ENCODE data around the gene CLDN16.

CLDN16 gene

GRCh38 chr3:190352861-190353457 is 35.0 kb upstream of the CLDN16 start:
- TF ChIP-seq ZFX (IDR thresholded peaks at IDR 0.05) (no peak), CTCF (conservative IDR thresholded peaks at IDR 0.05) (no peak)
- H3K27ac ChIP-seq: no peak overlapping the region

GRCh38 chr3:190356246-190356645 is 31.7 kb upstream of the CLDN16 start:
- H3K27ac ChIP-seq: no peak overlapping the region
- TF ChIP-seq ZFX (IDR thresholded peaks at IDR 0.05): no peak
- no peak for TF ChIP-seq CTCF (conservative IDR thresholded peaks at IDR 0.05)

GRCh38 chr3:190357468-190357867 is 30.5 kb upstream of the CLDN16 start:
- H3K27ac ChIP-seq: no peak overlapping the region
- no peak for TF ChIP-seq CTCF (conservative IDR thresholded peaks at IDR 0.05)
- no peak for TF ChIP-seq ZFX (IDR thresholded peaks at IDR 0.05)

GRCh38 chr3:190359813-190360212 is 28.1 kb upstream of the CLDN16 start:
- TF ChIP-seq CTCF (conservative IDR thresholded peaks at IDR 0.05): no peak
- no peak for TF ChIP-seq ZFX (IDR thresholded peaks at IDR 0.05)

GRCh38 chr3:190360228-190360627 is 27.7 kb upstream of the CLDN16 start:
- no peak overlapping the region for H3K27ac ChIP-seq
- no peak for TF ChIP-seq CTCF (conservative IDR thresholded peaks at IDR 0.05)
- TF ChIP-seq ZFX (IDR thresholded peaks at IDR 0.05): no peak

More at GRCh38 chr3:190359813-190360212, 28.1 kb upstream of the CLDN16 start:
- H3K27ac ChIP-seq: no peak overlapping the region

- peak overlapping the region; percentile 10; the same call in 1 of the 2 replicates for H3K27ac ChIP-seq
- TF ChIP-seq ZFX (IDR thresholded peaks at IDR 0.05) (no peak), CTCF (conservative IDR thresholded peaks at IDR 0.05) (no peak)
These were observed 26.2 kb upstream of the CLDN16 start for GRCh38 chr3:190361791-190362190.

- no peak for TF ChIP-seq CTCF (conservative IDR thresholded peaks at IDR 0.05)
- no peak for TF ChIP-seq ZFX (IDR thresholded peaks at IDR 0.05)
- H3K27ac ChIP-seq: peak overlapping the region; percentile 10; the same call in 1 of the 2 replicates
These were observed 25.7 kb upstream of the CLDN16 start for GRCh38 chr3:190362258-190362657.
